ENCODE data around the gene ADGRV1.
A peak's percentile ranks its signal among the peaks of the same experiment; 100 is the strongest.
"Not testable (repeated sequence)": the region's sequence is repeated elsewhere in the genome, so short reads cannot be mapped to it uniquely, and the experiment has no call there.

Gene ADGRV1

DNA sequence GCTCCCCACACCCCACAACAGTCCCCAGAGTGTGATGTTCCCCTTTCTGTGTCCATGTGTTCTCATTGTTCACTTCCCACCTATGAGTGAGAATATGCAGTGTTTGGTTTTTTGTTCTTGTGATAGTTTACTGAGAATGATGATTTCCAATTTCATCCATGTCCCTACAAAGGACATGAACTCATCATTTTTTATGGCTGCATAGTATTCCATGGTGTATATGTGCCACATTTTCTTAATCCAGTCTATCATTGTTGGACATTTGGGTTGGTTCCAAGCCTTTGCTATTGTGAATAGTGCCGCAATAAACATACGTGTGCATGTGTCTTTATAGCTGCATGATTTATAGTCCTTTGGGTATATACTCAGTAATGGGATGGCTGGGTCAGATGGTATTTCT is 127.8 kb downstream of the ADGRV1 start:
- CTCF ChIA-PET; H3K27ac ChIP-seq (ENCODE audit: extremely low read depth, low read depth, low read length); POLR2A ChIA-PET; H3K4me3 ChIP-seq (ENCODE audit: low read depth, low read length); H3K4me1 ChIP-seq (ENCODE audit: control insufficient read depth, insufficient read depth, low read length); H3K9me3 ChIP-seq (ENCODE audit: control insufficient read depth, insufficient read depth, low read depth, low read length): not testable (repeated sequence)
- peak; percentile 67 for TF ChIP-seq ZNF146 (tag by site-specific recombination; IDR thresholded peaks at IDR 0.05)
- H3K36me3 ChIP-seq (ENCODE audit: control insufficient read depth in 2 of 2, insufficient read depth in 1 of 2, low read length in 2 of 2): peaks cover 11 to 19% of the 10 kb centered on the region in 2 experiments

DNA sequence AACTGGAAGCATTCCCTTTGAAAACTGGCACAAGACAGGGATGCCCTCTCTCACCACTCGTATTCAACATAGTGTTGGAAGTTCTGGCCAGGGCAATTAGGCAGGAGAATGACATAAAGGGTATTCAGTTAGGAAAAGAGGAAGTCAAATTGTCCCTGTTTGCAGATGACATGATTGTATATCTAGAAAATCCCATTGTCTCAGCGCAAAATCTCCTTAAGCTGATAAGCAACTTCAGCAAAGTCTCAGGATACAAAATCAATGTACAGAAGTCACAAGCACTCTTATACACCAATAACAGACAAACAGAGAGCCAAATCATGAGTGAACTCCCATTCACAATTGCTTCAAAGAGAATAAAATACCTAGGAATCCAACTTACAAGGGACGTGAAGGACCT is 128.9 kb downstream of the ADGRV1 start:
- CTCF ChIA-PET; H3K9me3 ChIP-seq (ENCODE audit: control insufficient read depth, insufficient read depth, low read depth, low read length); H3K27ac ChIP-seq (ENCODE audit: extremely low read depth, low read depth, low read length); H3K4me3 ChIP-seq (ENCODE audit: low read depth, low read length); H3K4me1 ChIP-seq (ENCODE audit: control insufficient read depth, insufficient read depth, low read length); POLR2A ChIA-PET: not testable (repeated sequence)
- peaks cover 11 to 16% of the 10 kb centered on the region in 2 experiments for H3K36me3 ChIP-seq (ENCODE audit: control insufficient read depth in 2 of 2, insufficient read depth in 1 of 2, low read length in 2 of 2)

DNA sequence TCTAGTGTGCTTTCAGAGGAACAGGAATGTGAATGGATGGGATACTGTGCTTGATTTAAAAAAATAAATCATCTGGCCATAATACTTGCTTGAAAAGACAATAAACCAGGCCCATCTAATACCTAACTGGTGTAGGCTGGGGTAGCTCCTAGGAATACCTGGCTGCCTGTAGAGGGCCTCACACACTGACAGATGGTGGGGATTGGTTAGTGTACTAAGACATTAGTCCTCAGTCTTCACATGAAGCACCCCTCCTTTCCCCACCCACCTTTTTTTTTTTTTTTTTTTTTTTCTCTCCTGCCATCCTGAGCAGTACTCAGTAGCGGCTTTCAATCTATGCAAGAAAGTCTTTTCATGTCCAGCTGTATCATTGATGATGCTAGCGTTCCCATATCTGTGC is 130.5 kb downstream of the ADGRV1 start:
- ChIA-PET POLR2A (no interaction called here), CTCF (interaction anchor here (0.5 to 0.9 kb wide), 5 partner anchors 10 to 95 kb away, joined by 3 to 4 read pairs (median 4); no protein-coding TSS in a partner anchor)
- Histone ChIP-seq H3K4me3 (ENCODE audit: low read depth, low read length) (no peak overlapping the region), H3K4me1 (ENCODE audit: control insufficient read depth, insufficient read depth, low read length) (no peaks in the 10 kb centered on the region), H3K9me3 (ENCODE audit: control insufficient read depth, insufficient read depth, low read depth, low read length) (no peaks in the 10 kb centered on the region), H3K27ac (ENCODE audit: extremely low read depth, low read depth, low read length) (no peak overlapping the region), H3K36me3 (ENCODE audit: control insufficient read depth in 2 of 2, insufficient read depth in 1 of 2, low read length in 2 of 2) (peaks cover 4 to 12% of the 10 kb centered on the region in 2 experiments; a peak in 2 of 3 replicates)
- TF ChIP-seq ZNF211 (tag by site-specific recombination; IDR thresholded peaks at IDR 0.05; ENCODE audit: low read depth) (no peak), MZF1 (tag by site-specific recombination; IDR thresholded peaks at IDR 0.05; ENCODE audit: borderline replicate concordance) (no peak), OVOL3 (tag by site-specific recombination; IDR thresholded peaks at IDR 0.05) (no peak), ZBTB20 (tag by site-specific recombination; IDR thresholded peaks at IDR 0.05) (no peak), ZNF292 (tag by site-specific recombination; IDR thresholded peaks at IDR 0.05; ENCODE audit: borderline replicate concordance, low read depth) (no peak), ZNF658 (tag by site-specific recombination; IDR thresholded peaks at IDR 0.05) (no peak), ZNF707 (tag by site-specific recombination; IDR thresholded peaks at IDR 0.05) (no peak), ZNF585B (tag by site-specific recombination; IDR thresholded peaks at IDR 0.05) (no peak), ZNF157 (tag by site-specific recombination; IDR thresholded peaks at IDR 0.05) (no peak), TRIM28 (IDR thresholded peaks at IDR 0.05; ENCODE audit: borderline replicate concordance, low read length) (no peak), EGR2 (tag by site-specific recombination; IDR thresholded peaks at IDR 0.05; ENCODE audit: low read depth) (no peak), ZNF324 (tag by site-specific recombination; IDR thresholded peaks at IDR 0.05) (no peak), ZNF521 (tag by site-specific recombination; IDR thresholded peaks at IDR 0.05) (no peak), ZNF48 (tag by site-specific recombination; IDR thresholded peaks at IDR 0.05) (no peak), KLF1 (tag by site-specific recombination; IDR thresholded peaks at IDR 0.05) (no peak)
- TF ChIP-seq, protein P1, sequence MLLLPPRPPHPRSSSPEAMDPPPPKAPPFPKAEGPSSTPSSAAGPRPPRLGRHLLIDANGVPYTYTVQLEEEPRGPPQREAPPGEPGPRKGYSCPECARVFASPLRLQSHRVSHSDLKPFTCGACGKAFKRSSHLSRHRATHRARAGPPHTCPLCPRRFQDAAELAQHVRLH (tag by site-specific recombination; IDR thresholded peaks at IDR 0.05): no peak
- TF ChIP-seq, protein P2, sequence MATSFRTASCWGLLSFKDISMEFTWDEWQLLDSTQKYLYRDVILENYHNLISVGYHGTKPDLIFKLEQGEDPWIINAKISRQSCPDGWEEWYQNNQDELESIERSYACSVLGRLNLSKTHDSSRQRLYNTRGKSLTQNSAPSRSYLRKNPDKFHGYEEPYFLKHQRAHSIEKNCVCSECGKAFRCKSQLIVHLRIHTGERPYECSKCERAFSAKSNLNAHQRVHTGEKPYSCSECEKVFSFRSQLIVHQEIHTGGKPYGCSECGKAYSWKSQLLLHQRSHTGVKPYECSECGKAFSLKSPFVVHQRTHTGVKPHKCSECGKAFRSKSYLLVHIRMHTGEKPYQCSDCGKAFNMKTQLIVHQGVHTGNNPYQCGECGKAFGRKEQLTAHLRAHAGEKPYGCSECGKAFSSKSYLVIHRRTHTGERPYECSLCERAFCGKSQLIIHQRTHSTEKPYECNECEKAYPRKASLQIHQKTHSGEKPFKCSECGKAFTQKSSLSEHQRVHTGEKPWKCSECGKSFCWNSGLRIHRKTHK (tag by site-specific recombination; IDR thresholded peaks at IDR 0.05): no peak
- TF ChIP-seq, protein P3, sequence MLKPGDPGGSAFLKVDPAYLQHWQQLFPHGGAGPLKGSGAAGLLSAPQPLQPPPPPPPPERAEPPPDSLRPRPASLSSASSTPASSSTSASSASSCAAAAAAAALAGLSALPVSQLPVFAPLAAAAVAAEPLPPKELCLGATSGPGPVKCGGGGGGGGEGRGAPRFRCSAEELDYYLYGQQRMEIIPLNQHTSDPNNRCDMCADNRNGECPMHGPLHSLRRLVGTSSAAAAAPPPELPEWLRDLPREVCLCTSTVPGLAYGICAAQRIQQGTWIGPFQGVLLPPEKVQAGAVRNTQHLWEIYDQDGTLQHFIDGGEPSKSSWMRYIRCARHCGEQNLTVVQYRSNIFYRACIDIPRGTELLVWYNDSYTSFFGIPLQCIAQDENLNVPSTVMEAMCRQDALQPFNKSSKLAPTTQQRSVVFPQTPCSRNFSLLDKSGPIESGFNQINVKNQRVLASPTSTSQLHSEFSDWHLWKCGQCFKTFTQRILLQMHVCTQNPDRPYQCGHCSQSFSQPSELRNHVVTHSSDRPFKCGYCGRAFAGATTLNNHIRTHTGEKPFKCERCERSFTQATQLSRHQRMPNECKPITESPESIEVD (tag by site-specific recombination; IDR thresholded peaks at IDR 0.05): no peak
- TF ChIP-seq, protein P4, sequence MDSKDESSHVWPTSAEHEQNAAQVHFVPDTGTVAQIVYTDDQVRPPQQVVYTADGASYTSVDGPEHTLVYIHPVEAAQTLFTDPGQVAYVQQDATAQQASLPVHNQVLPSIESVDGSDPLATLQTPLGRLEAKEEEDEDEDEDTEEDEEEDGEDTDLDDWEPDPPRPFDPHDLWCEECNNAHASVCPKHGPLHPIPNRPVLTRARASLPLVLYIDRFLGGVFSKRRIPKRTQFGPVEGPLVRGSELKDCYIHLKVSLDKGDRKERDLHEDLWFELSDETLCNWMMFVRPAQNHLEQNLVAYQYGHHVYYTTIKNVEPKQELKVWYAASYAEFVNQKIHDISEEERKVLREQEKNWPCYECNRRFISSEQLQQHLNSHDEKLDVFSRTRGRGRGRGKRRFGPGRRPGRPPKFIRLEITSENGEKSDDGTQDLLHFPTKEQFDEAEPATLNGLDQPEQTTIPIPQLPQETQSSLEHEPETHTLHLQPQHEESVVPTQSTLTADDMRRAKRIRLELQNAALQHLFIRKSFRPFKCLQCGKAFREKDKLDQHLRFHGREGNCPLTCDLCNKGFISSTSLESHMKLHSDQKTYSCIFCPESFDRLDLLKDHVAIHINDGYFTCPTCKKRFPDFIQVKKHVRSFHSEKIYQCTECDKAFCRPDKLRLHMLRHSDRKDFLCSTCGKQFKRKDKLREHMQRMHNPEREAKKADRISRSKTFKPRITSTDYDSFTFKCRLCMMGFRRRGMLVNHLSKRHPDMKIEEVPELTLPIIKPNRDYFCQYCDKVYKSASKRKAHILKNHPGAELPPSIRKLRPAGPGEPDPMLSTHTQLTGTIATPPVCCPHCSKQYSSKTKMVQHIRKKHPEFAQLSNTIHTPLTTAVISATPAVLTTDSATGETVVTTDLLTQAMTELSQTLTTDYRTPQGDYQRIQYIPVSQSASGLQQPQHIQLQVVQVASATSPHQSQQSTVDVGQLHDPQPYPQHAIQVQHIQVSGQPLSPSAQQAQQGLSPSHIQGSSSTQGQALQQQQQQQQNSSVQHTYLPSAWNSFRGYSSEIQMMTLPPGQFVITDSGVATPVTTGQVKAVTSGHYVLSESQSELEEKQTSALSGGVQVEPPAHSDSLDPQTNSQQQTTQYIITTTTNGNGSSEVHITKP (tag by site-specific recombination; IDR thresholded peaks at IDR 0.05): no peak
- TF ChIP-seq, protein P5, sequence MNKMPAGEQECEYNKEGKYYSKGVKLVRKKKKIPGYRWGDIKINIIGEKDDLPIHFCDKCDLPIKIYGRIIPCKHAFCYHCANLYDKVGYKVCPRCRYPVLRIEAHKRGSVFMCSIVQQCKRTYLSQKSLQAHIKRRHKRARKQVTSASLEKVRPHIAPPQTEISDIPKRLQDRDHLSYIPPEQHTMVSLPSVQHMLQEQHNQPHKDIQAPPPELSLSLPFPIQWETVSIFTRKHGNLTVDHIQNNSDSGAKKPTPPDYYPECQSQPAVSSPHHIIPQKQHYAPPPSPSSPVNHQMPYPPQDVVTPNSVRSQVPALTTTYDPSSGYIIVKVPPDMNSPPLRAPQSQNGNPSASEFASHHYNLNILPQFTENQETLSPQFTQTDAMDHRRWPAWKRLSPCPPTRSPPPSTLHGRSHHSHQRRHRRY (tag by site-specific recombination; IDR thresholded peaks at IDR 0.05): no peak
